Thoracic aorta (tissue), 2 donors: Measurements from ENCODE around the gene CEP126. TPM values are rescaled to one million over a fixed set of nuclear protein-coding genes. Genes with fewer than 3 reads are reported as not detected.

ENCODE experiments used
- ATAC-seq: fragments of 150-250 bp; one replicate; pipeline ENCODE4 v1.8.0; 2017; ENCODE audit warnings: low read depth; ENCODE audit not compliant: insufficient number of reproducible peaks, low FRiP score
- DNase-seq: peaks from one replicate; pipeline ENCODE4 v3.0.0-alpha.2; 2020; ENCODE audit warnings: low spot score
- H3K27ac ChIP-seq, 2 donors: fragments of 200-600 bp; sonication (generic); 1 replicate in 1 of 2; 2 replicates in 1 of 2; pipeline ENCODE4 v1.5.1; 2016; ENCODE audit warnings: mild to moderate bottlenecking in 2 of 2, moderate library complexity in 2 of 2
- H3K27me3 ChIP-seq: fragments of 200-600 bp; sonication (generic); replicated peaks from 2 replicates; pipeline ENCODE4 v1.6.0; 2016; ENCODE audit warnings: mild to moderate bottlenecking; ENCODE audit not compliant: insufficient read depth
- H3K36me3 ChIP-seq: fragments of 200-600 bp; sonication (generic); one replicate; pipeline ENCODE4 v1.5.1; 2016
- H3K4me1 ChIP-seq, 2 donors: fragments of 200-600 bp; sonication (generic); 1 replicate in 1 of 2; 2 replicates in 1 of 2; pipeline versions ENCODE4 v1.5.1 to v1.6.0; 2016; ENCODE audit warnings: low read depth in 2 of 2, mild to moderate bottlenecking in 1 of 2; ENCODE audit not compliant: control insufficient read depth in 1 of 2
- H3K4me3 ChIP-seq: fragments of 200-600 bp; sonication (generic); 2 replicates; pipeline ENCODE4 v1.5.1; 2016; ENCODE audit warnings: mild to moderate bottlenecking
- H3K9me3 ChIP-seq: fragments of 200-600 bp; sonication (generic); 2 replicates; pipeline ENCODE4 v1.5.1; 2016
- CTCF ChIP-seq: fragments of 200-600 bp; sonication (generic); IDR thresholded peaks from one replicate; pipeline ENCODE4 v1.5.1; 2019; ENCODE audit warnings: antibody characterized with exemption
- total RNA-seq, 2 donors: library from RNA; depleted of rRNA; stranded (reverse); fragments of >200 nt; gene quantifications; one replicate each; pipeline versions ENCODE4 v1.1.0 to v1.2.3, GENCODE V29; 2016

Gene CEP126
- total RNA-seq, 2 donors from 2014 or later, result 11.3 to 13.0 TPM

- Histone ChIP-seq H3K4me3 (no peak overlapping the region), H3K4me1 (peaks cover 7 to 15% of the 10 kb centered on the region in 2 donors), H3K9me3 (no peaks in the 10 kb centered on the region), H3K27me3 (no peaks in the 10 kb centered on the region), H3K36me3 (no peaks in the 10 kb centered on the region), H3K27ac (no peak overlapping the region)
- no peak for ATAC-seq
- TF ChIP-seq CTCF, result peak; percentile 59
- no peak for DNase-seq
Observed at GRCh38 chr11:102007567-102008437, 93.0 kb downstream of the CEP126 start.

GRCh38 chr11:102010776-102011494 is 96.1 kb downstream of the CEP126 start:
- peak overlapping the region; percentile 43 for H3K4me3 ChIP-seq
- H3K36me3 ChIP-seq, result no peaks in the 10 kb centered on the region
- no peaks in the 10 kb centered on the region for H3K27me3 ChIP-seq
- peak; percentile 14 for DNase-seq
- H3K9me3 ChIP-seq, result no peaks in the 10 kb centered on the region
- peaks cover 7 to 15% of the 10 kb centered on the region in 2 donors for H3K4me1 ChIP-seq
- no peak for TF ChIP-seq CTCF
- H3K27ac ChIP-seq, result peak overlapping the region in 1 of 2 donors; percentile 32
- no peak for ATAC-seq

GRCh38 chr11:102012946-102013345 is 98.1 kb downstream of the CEP126 start:
- Histone ChIP-seq H3K4me3 (no peak overlapping the region), H3K36me3 (no peaks in the 10 kb centered on the region), H3K27ac (no peak overlapping the region), H3K9me3 (no peaks in the 10 kb centered on the region), H3K27me3 (no peaks in the 10 kb centered on the region), H3K4me1 (peaks cover 7 to 15% of the 10 kb centered on the region in 2 donors)
- TF ChIP-seq CTCF, result no peak
- ATAC-seq, result no peak
- no peak for DNase-seq

- Histone ChIP-seq H3K27ac (no peak overlapping the region), H3K27me3 (no peaks in the 10 kb centered on the region), H3K9me3 (no peaks in the 10 kb centered on the region), H3K4me1 (peaks cover 7 to 15% of the 10 kb centered on the region in 2 donors), H3K4me3 (no peak overlapping the region), H3K36me3 (no peaks in the 10 kb centered on the region)
- DNase-seq (no peak), ATAC-seq (no peak)
- TF ChIP-seq CTCF, result no peak
Observed at GRCh38 chr11:102014756-102015155, 99.9 kb downstream of the CEP126 start.

- no peak overlapping the region for H3K27ac ChIP-seq
- TF ChIP-seq CTCF, result no peak
- H3K9me3 ChIP-seq, result no peaks in the 10 kb centered on the region
- H3K4me3 ChIP-seq, result no peak overlapping the region
- H3K27me3 ChIP-seq, result no peaks in the 10 kb centered on the region
- no peaks in the 10 kb centered on the region for H3K4me1 ChIP-seq
- DNase-seq (no peak), ATAC-seq (no peak)
- H3K36me3 ChIP-seq, result no peaks in the 10 kb centered on the region
Observed at GRCh38 chr11:102017026-102017425, 102.2 kb downstream of the CEP126 start.
